ENCODE data around the gene ZNF831.
A peak's percentile ranks its signal among the peaks of the same experiment; 100 is the strongest.

ZNF831 gene

DNA sequence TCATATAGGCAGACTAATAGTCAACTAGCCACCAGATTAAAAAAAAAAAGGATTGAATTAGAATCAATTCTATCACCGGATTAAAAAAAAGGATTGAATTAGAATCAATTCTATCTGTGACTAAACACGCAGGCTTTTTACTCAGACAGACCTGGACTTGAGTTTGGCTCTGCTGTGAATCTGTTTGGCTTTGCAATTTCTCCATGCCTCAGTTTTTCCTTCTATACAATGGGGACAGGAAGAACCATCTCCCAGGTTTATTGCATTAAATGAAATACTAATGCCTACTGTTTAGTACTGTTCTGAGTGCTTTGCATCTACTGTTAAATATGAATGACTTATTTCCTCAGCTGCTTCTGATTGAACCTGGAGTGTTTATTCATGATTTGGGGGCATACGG, 106.8 kb downstream of the ZNF831 start:
- no peak for DNase-seq (ENCODE audit: low read depth in 1 of 2, low spot score in 1 of 2)
- in situ Hi-C loops (cut with HindIII; ENCODE audit: low pct_unique_long_range_greater_than_20kb, low sequenced_read_pairs), result no loop called here
- TF ChIP-seq JUND (IDR thresholded peaks at IDR 0.05; ENCODE audit: low read depth), result no peak

DNA sequence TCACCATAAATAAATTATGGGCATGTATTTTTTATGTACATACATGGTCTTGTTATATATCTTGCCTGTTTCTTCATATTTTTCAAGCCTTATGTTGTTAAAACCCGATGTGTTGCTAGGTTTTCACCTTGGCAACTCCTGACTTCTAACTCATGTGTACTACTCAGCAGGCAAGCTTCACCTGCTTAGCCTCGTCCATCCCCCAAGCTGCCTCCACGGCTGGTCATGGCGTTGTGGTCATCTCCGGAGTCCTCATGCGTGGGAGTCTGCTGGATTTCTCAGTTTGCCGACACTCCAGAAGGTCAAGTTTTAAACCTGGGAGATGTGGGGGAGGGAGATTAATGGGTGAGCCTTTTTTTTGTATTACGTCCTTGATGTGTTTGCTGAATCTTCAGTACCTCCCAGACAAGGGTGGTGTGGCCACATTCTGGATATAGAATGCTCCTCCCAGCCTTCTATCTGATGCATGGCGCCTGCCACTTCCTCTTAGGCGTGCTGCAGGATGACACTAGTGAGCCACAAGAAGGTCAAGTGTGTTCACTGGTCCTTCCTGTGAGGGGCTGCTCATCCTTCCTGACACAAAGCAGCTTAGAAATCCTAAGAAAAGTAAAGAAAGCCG, 110.2 kb downstream of the ZNF831 start:
- in situ Hi-C loops (cut with HindIII; ENCODE audit: low pct_unique_long_range_greater_than_20kb, low sequenced_read_pairs), result no loop called here
- TF ChIP-seq JUND (IDR thresholded peaks at IDR 0.05; ENCODE audit: low read depth), result no peak
- DNase-seq (ENCODE audit: low read depth in 1 of 2, low spot score in 1 of 2), result no peak

DNA sequence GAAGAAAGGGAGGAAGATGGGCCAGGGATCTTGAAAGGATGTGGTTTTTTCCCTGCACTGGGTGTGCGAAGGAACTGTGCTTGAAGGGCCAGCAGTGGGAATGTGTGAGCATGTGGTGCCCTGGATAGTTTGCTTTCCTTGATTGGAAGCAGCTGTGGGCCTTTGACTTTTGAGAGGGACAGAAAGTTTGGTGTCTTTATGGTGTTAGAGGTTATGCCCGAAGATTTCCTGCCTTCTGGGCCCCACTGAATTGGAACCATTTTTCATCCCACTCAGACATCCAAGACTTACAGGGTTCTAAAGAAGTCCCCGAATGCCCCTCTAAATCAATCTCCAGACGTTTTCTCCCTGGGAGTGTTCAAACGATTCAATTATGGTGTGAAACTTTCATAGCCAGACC, 113.3 kb downstream of the ZNF831 start:
- TF ChIP-seq JUND (IDR thresholded peaks at IDR 0.05; ENCODE audit: low read depth), result no peak
- in situ Hi-C loops (cut with HindIII; ENCODE audit: low pct_unique_long_range_greater_than_20kb, low sequenced_read_pairs), result no loop called here
- DNase-seq (ENCODE audit: low read depth in 1 of 2, low spot score in 1 of 2), result no peak

DNA sequence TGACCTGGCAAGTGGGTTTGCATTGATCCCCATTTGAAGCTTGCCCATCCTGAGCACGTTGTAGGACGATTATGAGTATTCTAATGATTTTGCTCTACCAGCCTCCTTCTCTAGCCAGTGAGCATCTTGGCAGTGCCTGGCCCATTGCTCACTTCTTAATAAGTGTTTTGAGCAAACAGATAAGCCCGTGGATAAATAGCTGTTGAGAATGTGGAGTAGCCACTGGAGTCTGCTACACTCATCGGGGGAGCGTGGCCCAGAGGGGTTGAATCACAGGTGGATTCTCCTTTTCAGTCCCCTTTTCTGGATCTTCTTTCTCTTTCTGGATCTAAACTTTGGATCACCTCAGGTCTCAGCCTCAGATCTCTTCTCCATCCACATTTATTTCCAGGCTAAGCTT, 120.8 kb downstream of the ZNF831 start:
- DNase-seq (ENCODE audit: low read depth in 1 of 2, low spot score in 1 of 2), result no peak
- no peak for TF ChIP-seq JUND (IDR thresholded peaks at IDR 0.05; ENCODE audit: low read depth)
- in situ Hi-C loops (cut with HindIII; ENCODE audit: low pct_unique_long_range_greater_than_20kb, low sequenced_read_pairs), result no loop called here

DNA sequence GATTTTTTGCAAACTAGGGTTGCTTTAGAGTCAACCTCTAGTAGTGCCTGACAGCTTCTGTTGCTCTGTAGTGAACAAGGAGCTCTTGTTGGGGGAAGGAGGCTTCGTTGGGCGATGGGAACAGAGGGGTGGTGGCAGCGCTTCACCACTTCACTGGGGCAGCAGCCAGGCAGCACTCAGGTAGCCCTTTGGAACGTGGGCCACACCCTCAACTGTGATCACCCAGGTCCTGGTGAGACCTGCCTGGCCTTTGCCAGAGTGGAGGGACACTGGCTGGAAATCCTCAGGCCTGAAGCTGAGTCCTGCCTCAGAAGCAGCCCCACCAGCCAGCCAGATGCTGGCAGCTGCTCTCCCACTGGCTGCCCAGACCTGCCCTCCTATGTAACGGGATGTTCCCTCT, 126.4 kb downstream of the ZNF831 start:
- no peak for TF ChIP-seq JUND (IDR thresholded peaks at IDR 0.05; ENCODE audit: low read depth)
- in situ Hi-C loops (cut with HindIII; ENCODE audit: low pct_unique_long_range_greater_than_20kb, low sequenced_read_pairs), result no loop called here
- no peak for DNase-seq (ENCODE audit: low read depth in 1 of 2, low spot score in 1 of 2)

DNA sequence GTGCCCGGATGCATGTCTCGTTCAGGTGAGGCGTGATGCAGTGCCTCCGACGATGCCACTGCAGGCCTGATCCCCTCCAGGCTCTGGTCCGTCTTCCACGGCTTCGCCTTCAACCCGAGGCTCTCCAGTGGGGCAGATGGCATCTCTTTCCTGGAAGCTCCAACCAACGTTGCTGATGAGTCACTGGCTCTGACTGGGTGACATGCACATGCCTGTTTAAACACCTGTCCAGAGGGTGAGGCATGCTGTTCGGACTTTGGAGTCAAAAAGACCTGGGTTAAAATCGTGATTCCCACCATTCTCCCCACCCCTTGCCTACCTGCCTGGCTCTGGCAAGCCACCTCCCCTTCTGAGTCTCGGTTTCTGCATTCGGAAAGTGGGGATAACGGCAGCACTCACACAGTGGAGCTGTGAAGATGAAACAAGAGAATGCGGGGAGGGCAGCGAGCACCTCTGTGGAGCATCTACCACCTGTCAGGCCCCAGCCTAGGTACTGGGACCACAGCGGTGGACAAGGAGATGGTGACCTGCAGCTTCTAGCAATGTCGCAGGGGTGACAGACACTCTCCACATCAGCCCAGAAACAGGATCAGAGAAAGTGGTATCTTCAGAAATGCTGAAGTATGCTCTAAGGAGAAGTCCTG, 128.2 kb downstream of the ZNF831 start:
- in situ Hi-C loops (cut with HindIII; ENCODE audit: low pct_unique_long_range_greater_than_20kb, low sequenced_read_pairs), result no loop called here
- no peak for DNase-seq (ENCODE audit: low read depth in 1 of 2, low spot score in 1 of 2)
- no peak for TF ChIP-seq JUND (IDR thresholded peaks at IDR 0.05; ENCODE audit: low read depth)

DNA sequence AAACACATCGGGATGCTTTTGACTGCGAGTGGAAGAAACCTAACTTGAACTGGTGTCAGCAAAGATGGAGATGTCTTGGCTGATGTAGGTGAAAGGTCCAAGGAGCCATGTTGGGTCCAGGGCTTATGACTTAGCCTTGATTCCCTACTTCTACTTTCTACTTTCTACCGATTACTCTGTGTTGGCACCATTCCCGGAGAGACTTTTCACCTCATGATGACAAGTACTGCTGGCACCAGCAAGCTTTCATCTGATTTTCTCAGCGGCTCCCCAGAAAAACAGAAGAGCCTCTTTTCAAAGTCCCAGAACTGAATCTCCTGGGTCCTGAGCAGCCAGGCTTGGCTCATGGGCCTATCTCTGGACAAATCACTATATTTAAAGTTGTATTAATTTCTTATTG, 131.9 kb downstream of the ZNF831 start:
- DNase-seq (ENCODE audit: low read depth in 1 of 2, low spot score in 1 of 2), result no peak
- no peak for TF ChIP-seq JUND (IDR thresholded peaks at IDR 0.05; ENCODE audit: low read depth)
- in situ Hi-C loops (cut with HindIII; ENCODE audit: low pct_unique_long_range_greater_than_20kb, low sequenced_read_pairs), result no loop called here

DNA sequence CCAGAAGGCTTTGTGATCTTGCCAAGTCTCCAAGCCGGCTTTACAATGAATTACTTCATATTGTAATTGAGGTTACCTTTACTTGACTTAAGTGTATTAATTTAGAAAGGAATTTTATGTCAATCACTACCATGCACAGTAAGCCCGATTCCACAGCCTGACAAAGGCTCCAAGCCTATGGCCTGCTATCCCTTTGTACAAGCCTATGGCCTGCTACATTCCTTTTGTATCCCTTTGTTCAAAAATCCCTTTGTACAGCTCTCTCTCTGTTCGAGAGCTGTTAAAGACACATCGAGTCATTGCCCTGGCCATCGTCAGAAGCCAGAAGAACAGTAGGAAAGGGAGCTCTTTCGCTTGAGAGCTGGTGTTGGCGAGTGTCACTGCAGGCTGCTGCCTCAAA, 134.1 kb downstream of the ZNF831 start:
- no peak for DNase-seq (ENCODE audit: low read depth in 1 of 2, low spot score in 1 of 2)
- in situ Hi-C loops (cut with HindIII; ENCODE audit: low pct_unique_long_range_greater_than_20kb, low sequenced_read_pairs), result no loop called here
- TF ChIP-seq JUND (IDR thresholded peaks at IDR 0.05; ENCODE audit: low read depth), result no peak

DNA sequence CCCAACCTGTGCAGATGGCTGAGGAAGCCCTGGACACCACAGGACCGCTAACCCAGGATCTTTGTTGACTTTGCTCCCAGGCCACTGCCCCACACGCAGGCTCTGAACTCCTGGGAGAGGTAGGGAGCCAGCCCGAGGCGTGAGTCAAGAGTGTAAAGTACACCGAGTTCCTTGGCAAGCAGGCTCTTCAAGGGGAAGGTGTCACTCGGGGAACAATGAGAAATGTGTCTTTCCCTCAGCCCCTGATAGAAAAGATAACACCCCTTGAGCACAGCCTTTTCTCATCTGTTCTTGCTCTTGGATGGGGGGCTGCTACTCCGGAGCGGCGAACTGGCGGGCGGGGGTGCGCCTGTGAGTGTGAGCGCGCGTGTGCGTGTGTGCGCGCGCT, 136.3 kb downstream of the ZNF831 start:
- TF ChIP-seq JUND (IDR thresholded peaks at IDR 0.05; ENCODE audit: low read depth), result no peak
- in situ Hi-C loops (cut with HindIII; ENCODE audit: low pct_unique_long_range_greater_than_20kb, low sequenced_read_pairs), result no loop called here
- DNase-seq (ENCODE audit: low read depth in 1 of 2, low spot score in 1 of 2), result peak in 1 of 2 experiments; percentile 31

DNA sequence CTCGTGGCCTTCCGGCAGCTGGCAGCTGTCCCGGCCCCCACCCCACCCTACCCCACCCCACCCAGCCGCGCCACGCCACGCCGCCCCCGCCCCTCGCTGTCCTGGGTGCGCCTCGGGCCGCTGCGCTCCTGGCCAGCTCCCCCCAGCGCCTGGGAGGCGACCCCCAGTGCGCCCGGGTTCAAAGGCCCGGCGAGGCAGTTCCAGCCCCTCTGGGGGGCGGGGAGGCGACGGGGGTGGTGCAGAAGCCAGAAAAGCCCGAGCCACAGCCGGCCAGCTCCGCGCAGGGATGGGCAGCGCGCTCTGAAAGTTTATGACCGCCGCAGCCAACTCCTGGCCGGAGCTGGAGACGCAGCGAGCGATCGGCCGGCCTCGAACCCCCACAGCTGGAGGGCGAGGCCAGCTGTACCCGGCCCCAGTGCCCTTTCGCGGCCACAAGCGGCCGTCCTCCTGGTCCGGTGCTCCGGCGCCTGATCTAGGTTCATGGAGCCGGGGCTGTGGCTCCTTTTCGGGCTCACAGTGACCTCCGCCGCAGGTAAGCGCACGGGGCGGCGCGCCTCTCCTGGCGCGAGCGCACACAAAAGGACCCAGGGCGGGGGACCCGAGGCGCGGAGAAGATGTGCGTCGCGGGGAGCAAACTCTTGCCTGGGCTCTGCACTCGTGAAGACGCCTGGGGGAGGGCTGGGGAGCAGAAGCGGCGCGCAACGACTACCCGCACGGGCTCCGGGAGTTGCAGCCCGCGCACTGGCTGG, 136.9 kb downstream of the ZNF831 start, which contains the start of gene EDN3:
Gene EDN3 (plus strand): TSS at position 279 of the 749 bp plus-strand sequence. CDS start 202 bp downstream, at position 481.
- no peak for DNase-seq (ENCODE audit: low read depth in 1 of 2, low spot score in 1 of 2)
- no peak for TF ChIP-seq JUND (IDR thresholded peaks at IDR 0.05; ENCODE audit: low read depth)
- in situ Hi-C loops (cut with HindIII; ENCODE audit: low pct_unique_long_range_greater_than_20kb, low sequenced_read_pairs), result no loop called here

DNA sequence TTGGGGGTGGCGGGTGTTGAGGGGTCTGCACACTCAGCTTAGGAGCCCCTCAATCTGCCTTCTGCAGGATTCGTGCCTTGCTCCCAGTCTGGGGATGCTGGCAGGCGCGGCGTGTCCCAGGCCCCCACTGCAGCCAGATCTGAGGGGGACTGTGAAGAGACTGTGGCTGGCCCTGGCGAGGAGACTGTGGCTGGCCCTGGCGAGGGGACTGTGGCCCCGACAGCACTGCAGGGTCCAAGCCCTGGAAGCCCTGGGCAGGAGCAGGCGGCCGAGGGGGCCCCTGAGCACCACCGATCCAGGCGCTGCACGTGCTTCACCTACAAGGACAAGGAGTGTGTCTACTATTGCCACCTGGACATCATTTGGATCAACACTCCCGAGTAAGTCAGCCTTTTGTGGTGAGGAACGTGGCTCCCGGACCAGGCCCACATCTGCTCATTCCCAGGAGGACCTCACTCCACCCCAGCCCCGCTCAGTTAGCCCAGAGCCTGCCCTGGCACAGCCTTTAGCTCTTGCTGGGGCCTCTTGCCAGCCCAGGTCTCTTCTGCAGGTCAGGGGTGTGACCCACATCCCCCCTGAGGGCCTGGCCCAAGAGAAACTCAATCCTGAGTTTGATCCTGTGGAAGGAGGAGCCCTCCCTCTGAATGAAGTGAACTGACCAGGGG, 137.9 kb downstream of the ZNF831 start:
- no peak for DNase-seq (ENCODE audit: low read depth in 1 of 2, low spot score in 1 of 2)
- in situ Hi-C loops (cut with HindIII; ENCODE audit: low pct_unique_long_range_greater_than_20kb, low sequenced_read_pairs), result no loop called here
- TF ChIP-seq JUND (IDR thresholded peaks at IDR 0.05; ENCODE audit: low read depth), result no peak

DNA sequence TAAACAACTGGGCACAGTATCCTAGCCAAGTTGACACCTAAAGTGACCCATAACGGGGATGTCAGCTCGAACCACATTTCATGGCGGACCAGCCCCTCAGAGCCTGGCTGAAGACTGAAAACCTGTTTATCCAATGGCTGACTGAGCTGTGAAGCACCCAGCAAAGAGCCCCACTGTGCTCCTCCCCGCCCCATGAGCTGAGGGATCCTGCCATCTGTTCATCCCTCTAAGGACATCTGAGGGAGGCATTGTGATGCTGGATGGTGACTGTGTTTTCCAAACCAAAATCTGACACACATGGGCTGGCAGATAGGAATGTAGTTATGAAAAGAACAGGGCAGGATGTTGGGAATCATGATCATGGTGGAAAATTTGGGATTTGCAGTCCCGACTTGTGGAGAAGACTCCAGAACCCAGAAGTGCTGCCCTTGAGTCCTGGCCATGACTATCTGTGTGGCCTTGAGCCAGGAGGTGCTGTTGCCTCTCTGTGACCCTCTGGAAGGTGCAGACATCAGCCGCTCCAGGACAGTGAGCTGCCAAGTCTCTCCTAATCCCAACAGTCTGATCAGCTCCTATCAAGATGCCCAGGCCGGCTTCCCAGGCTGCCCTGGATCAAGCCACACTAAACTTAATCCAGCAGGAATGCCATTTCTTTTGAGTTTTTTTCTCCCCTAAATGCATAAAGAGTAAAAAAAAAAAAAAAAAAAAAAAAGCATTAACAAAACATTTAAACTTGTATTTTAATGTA, 142.5 kb downstream of the ZNF831 start:
- in situ Hi-C loops (cut with HindIII; ENCODE audit: low pct_unique_long_range_greater_than_20kb, low sequenced_read_pairs), result no loop called here
- TF ChIP-seq JUND (IDR thresholded peaks at IDR 0.05; ENCODE audit: low read depth), result no peak
- DNase-seq (ENCODE audit: low read depth in 1 of 2, low spot score in 1 of 2), result no peak

Data from T47D (cell line).